Measurements from ENCODE around the gene FRMD4A. TPM values are rescaled to one million over a fixed set of nuclear protein-coding genes. Genes with fewer than 3 reads are reported as not detected.

FRMD4A gene
- total RNA-seq = 35.4 and 48.5 TPM in 2 replicates

GRCh38 chr10:14330388-14331061, at the start of gene FRMD4A:
Gene FRMD4A (minus strand): TSS chr10:14330924.

Measured in uterine smooth muscle cell (primary cell).